CD4-positive, alpha-beta memory T cell (primary cell): ENCODE results near the gene FAM13B. TPM values are rescaled to one million over a fixed set of nuclear protein-coding genes. Genes with fewer than 3 reads are reported as not detected.

Experiments
- CTCF ChIA-PET: fragments of 350-600 bp; sonication (Branson Sonifier 250); formaldehyde crosslinking; loops from one replicate; lab custom pipeline; 2021; ENCODE audit warnings: inconsistent platforms; ENCODE audit not compliant: partially characterized antibody; lab: Charles Lee
- POLR2A ChIA-PET: fragments of 350-600 bp; sonication (Branson Sonifier 250); formaldehyde crosslinking; loops from one replicate; lab custom pipeline; 2021; ENCODE audit not compliant: partially characterized antibody; lab: Charles Lee
- DNase-seq, 5 donors: peaks; one replicate each; pipeline versions ENCODE4 v3.0.0 to v3.0.0-alpha.2; 2020 to 2022; ENCODE audit warnings: mixed read lengths in 1 of 5
- H3K27ac ChIP-seq: one replicate; pipeline ENCODE4 v1.7.0; 2013; ENCODE audit warnings: low read depth, low read length
- H3K27me3 ChIP-seq: 2 replicates; pipeline ENCODE4 v1.7.0; 2013; ENCODE audit warnings: mild to moderate bottlenecking, low read length, moderate library complexity; ENCODE audit not compliant: insufficient read depth
- H3K36me3 ChIP-seq: 2 replicates; pipeline ENCODE4 v1.7.0; 2013; ENCODE audit warnings: mild to moderate bottlenecking, low read length, moderate library complexity; ENCODE audit not compliant: insufficient read depth
- H3K4me1 ChIP-seq: 2 replicates; pipeline ENCODE4 v1.7.0; 2013; ENCODE audit warnings: mild to moderate bottlenecking, low read length, moderate library complexity; ENCODE audit not compliant: insufficient read depth
- H3K4me3 ChIP-seq, 2 donors: one replicate each; pipeline ENCODE4 v1.7.0; 2013; ENCODE audit warnings: low read length in 2 of 2, mild to moderate bottlenecking in 1 of 2
- H3K9me3 ChIP-seq, 2 donors: one replicate each; pipeline ENCODE4 v1.7.0; 2013; ENCODE audit warnings: low read length in 2 of 2, control low read depth in 1 of 2; ENCODE audit not compliant: control insufficient read depth in 1 of 2
- H3K27ac Mint-ChIP-seq, 7 donors: one replicate each; pipeline ENCODE4 v1.8.0; 2020 to 2021; ENCODE audit warnings: mixed read lengths in 7 of 7, mild to moderate bottlenecking in 6 of 7, inconsistent platforms in 3 of 7, moderate library complexity in 3 of 7
- H3K27me3 Mint-ChIP-seq, 2 donors: one replicate each; pipeline ENCODE4 v1.8.0; 2020 to 2021; ENCODE audit warnings: mixed read lengths in 2 of 2
- H3K36me3 Mint-ChIP-seq, 2 donors: one replicate each; pipeline ENCODE4 v1.8.0; 2020 to 2021; ENCODE audit warnings: mixed read lengths in 2 of 2, inconsistent platforms in 1 of 2, mild to moderate bottlenecking in 1 of 2
- H3K4me1 Mint-ChIP-seq, 4 donors: one replicate each; pipeline ENCODE4 v1.8.0; 2020 to 2021; ENCODE audit warnings: mixed read lengths in 4 of 4, mild to moderate bottlenecking in 1 of 4
- H3K4me3 Mint-ChIP-seq, 8 donors: one replicate each; pipeline ENCODE4 v1.8.0; 2020 to 2021; ENCODE audit warnings: mixed read lengths in 8 of 8, mild to moderate bottlenecking in 7 of 8, moderate library complexity in 6 of 8, inconsistent platforms in 3 of 8
- H3K9me3 Mint-ChIP-seq, 8 donors: one replicate each; pipeline ENCODE4 v1.8.0; 2020 to 2021; ENCODE audit warnings: mixed read lengths in 8 of 8, mild to moderate bottlenecking in 5 of 8, inconsistent platforms in 3 of 8, moderate library complexity in 1 of 8
- intact Hi-C: fragments of 100-400 bp; cut with micrococcal nuclease; formaldehyde crosslinking; loops from one replicate; pipeline ENCODE4 v1.15.1; 2023
- polyA plus RNA-seq, 2 donors: library from polyadenylated mRNA; unstranded; fragments of 300-500 nt; fragmentation: Illumina TruSeq; gene quantifications; one replicate each; pipeline ENCODE4 v1.2.3, GENCODE V29; 2021
- total RNA-seq, 2 experiments: library from RNA; stranded (reverse); gene quantifications; one replicate each; pipeline ENCODE4 v1.2.3, GENCODE V29; 2021

FAM13B gene
- total and polyA plus RNA-seq, 4 experiments from 2014 or later: 14.4 to 66.6 (median 45.5) TPM

DNA sequence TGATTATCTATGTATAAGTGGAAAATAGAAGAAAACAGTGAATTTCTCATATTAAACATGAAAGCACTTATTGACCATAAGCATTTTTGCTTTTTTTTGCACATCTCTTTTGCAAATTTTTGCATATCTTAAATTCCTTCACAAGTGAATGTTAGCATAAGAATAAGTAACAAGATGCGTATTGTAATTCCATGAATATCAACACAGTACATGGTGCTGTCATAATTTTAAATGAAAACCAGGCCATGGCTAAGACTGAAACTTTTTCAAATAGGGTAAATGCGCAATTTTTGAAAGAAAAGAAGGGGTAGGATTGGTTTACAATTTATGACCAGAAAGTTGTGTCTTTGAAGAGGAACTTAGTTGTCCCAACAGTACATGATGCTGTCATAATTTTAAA, 17.0 kb downstream of the FAM13B start:
- H3K36me3 ChIP-seq: peaks cover 19% of the 10 kb centered on the region
- no peak for DNase-seq
- Mint-ChIP-seq H3K9me3 (no peaks in the 10 kb centered on the region), H3K4me1 (peaks cover 13 to 38% (median 22%) of the 10 kb centered on the region in 4 donors), H3K36me3 (peaks cover 46 to 70% of the 10 kb centered on the region in 2 donors), H3K4me3 (no peak overlapping the region), H3K27ac (no peak overlapping the region), H3K27me3 (no peaks in the 10 kb centered on the region)
- ChIA-PET POLR2A (no interaction called here), CTCF (interaction anchor here (0.7 to 1.6 kb wide), 2 partner anchors 20 to 21 kb away, joined by 3 to 4 read pairs; no protein-coding TSS in a partner anchor)
- H3K27me3 ChIP-seq: no peaks in the 10 kb centered on the region
- H3K9me3 ChIP-seq: no peaks in the 10 kb centered on the region
- no peak overlapping the region for H3K4me3 ChIP-seq
- H3K4me1 ChIP-seq: no peaks in the 10 kb centered on the region
- intact Hi-C loops: no loop called here
- H3K27ac ChIP-seq: no peak overlapping the region

DNA sequence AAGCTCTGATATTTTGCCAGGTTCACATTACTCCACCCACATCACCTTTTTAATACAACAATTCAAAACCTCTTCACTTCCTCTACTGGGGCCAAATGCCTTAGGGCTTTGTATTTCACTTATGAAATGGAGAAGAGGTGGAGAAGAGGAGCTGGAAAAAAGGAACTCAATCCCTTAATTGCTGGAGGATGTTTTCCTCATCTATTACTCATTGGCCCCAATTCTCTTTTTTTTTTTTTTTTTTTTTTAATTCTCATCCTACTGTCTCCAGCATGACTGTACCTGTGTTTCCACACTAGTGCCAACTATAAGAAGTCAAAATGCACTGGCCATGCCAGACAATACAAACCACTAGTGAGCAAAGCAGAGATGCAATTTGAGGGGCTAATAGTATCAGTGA, 20.9 kb downstream of the FAM13B start:
- ChIA-PET POLR2A (no interaction called here), CTCF (no interaction called here)
- no peaks in the 10 kb centered on the region for H3K27me3 Mint-ChIP-seq
- H3K27ac Mint-ChIP-seq: peak overlapping the region in 1 of 7 donors; percentile 29
- no peak for DNase-seq
- peaks cover 40 to 69% of the 10 kb centered on the region in 2 donors for H3K36me3 Mint-ChIP-seq
- H3K27ac ChIP-seq: no peak overlapping the region
- no peaks in the 10 kb centered on the region for H3K9me3 Mint-ChIP-seq
- H3K4me3 ChIP-seq: no peak overlapping the region
- peaks cover 8 to 17% (median 12%) of the 10 kb centered on the region in 4 donors for H3K4me1 Mint-ChIP-seq
- no peaks in the 10 kb centered on the region for H3K27me3 ChIP-seq
- intact Hi-C loops: no loop called here
- H3K9me3 ChIP-seq: no peaks in the 10 kb centered on the region
- no peak overlapping the region for H3K4me3 Mint-ChIP-seq
- no peaks in the 10 kb centered on the region for H3K4me1 ChIP-seq
- peaks cover 17% of the 10 kb centered on the region for H3K36me3 ChIP-seq

DNA sequence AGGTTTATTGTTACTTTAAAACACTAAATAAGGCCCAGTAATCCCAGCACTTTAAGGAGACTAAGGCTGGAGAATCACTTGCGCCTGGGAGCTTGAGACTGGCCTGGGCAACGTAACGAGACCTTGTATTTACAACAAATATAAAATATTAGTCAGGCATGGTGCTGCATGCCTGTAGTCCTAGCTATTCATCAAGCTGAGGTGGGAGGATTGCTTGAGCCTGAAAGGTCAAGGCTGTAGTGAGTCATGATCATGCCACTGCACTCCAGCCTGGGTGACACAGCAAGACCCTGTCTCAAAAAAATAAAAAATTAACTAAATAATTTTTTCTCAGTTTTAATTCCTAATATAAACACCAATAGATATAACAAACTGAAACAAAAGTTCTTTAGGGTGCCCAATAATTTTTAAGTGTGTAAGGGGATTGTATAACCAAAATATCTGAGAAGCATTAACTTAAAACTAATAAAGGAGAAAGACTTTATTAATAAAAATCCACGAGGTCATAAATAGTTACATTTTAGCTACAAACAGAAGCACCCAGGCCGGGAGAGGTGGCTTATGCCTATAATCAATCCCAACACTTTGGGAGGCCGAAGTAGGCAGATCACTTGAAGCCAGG, 32.7 kb downstream of the FAM13B start:
- H3K4me1 Mint-ChIP-seq: peaks cover 29 to 40% (median 37%) of the 10 kb centered on the region in 4 donors
- Histone ChIP-seq H3K9me3 (no peaks in the 10 kb centered on the region), H3K36me3 (peaks cover 6% of the 10 kb centered on the region), H3K4me1 (peaks cover under 1% of the 10 kb centered on the region), H3K27ac (no peak overlapping the region), H3K27me3 (no peaks in the 10 kb centered on the region), H3K4me3 (no peak overlapping the region)
- H3K4me3 Mint-ChIP-seq: no peak overlapping the region
- no peaks in the 10 kb centered on the region for H3K27me3 Mint-ChIP-seq
- ChIA-PET CTCF (no interaction called here), POLR2A (no interaction called here)
- H3K36me3 Mint-ChIP-seq: peaks cover 49 to 58% of the 10 kb centered on the region in 2 donors
- DNase-seq: no peak
- no peak overlapping the region for H3K27ac Mint-ChIP-seq
- intact Hi-C loops: no loop called here
- peaks cover 0 to 10% (median 2%) of the 10 kb centered on the region in 8 donors for H3K9me3 Mint-ChIP-seq

DNA sequence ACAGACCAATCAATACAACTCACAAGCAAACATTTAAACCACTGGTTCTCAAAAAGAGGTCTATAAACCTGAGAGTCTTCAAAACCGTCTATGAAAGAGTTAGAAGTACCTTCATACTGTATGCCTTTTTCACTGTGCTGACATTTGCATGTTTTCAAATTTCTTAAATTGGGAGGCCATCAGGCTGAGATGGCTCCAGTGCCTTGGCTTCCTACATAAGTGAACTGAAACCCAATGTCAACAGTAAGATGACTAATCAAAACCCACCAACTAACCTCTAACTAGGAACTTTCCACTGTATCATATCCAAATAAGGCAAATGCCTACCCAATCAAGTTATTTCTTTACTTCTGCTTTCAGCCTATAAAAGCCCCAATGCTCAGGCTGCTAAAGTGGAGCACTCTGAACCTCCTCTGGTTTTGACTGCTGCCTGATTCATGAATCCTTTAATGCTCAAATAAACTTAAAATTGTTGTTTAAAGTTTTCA, 35.1 kb downstream of the FAM13B start:
- intact Hi-C loops: no loop called here
- peak overlapping the region in 1 of 8 donors; percentile 40 for H3K4me3 Mint-ChIP-seq
- no peaks in the 10 kb centered on the region for H3K27me3 Mint-ChIP-seq
- H3K36me3 Mint-ChIP-seq: peaks cover 45 to 47% of the 10 kb centered on the region in 2 donors
- H3K4me3 ChIP-seq: no peak overlapping the region
- peaks cover 33 to 47% (median 36%) of the 10 kb centered on the region in 4 donors for H3K4me1 Mint-ChIP-seq
- H3K36me3 ChIP-seq: peaks cover 6% of the 10 kb centered on the region
- H3K9me3 Mint-ChIP-seq: peaks cover 0 to 10% (median 2%) of the 10 kb centered on the region in 8 donors
- ChIA-PET POLR2A (no interaction called here), CTCF (no interaction called here)
- H3K27ac Mint-ChIP-seq: peak overlapping the region in 4 of 7 donors; percentile 8 to 84 (median 30)
- no peak for DNase-seq
- H3K27me3 ChIP-seq: no peaks in the 10 kb centered on the region
- no peak overlapping the region for H3K27ac ChIP-seq
- no peaks in the 10 kb centered on the region for H3K9me3 ChIP-seq
- H3K4me1 ChIP-seq: peaks cover 5% of the 10 kb centered on the region

DNA sequence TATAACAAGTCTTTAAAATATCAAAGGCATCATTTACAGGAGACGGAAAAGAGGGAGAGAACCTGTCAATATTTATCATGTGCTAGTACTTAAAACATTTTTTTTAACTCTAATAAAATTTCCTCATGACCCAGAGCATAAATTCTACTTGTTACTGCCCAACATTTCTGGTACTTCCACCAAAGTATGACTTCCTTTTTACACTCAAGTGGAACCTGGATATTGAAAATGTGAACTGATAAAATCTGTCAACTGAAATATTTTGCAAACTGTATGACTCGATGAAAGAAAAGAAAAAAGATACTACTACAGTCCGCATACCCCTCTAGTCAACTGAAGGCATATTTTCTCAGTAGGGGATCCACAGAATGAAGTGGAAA, 37.1 kb downstream of the FAM13B start:
- Histone ChIP-seq H3K27me3 (no peaks in the 10 kb centered on the region), H3K27ac (no peak overlapping the region), H3K36me3 (peaks cover 6% of the 10 kb centered on the region), H3K9me3 (no peaks in the 10 kb centered on the region), H3K4me3 (no peak overlapping the region), H3K4me1 (peaks cover 5% of the 10 kb centered on the region)
- CTCF ChIA-PET: no interaction called here
- DNase-seq: no peak
- POLR2A ChIA-PET: no interaction called here
- intact Hi-C loops: no loop called here
- H3K9me3 Mint-ChIP-seq: peaks cover 0 to 10% (median 2%) of the 10 kb centered on the region in 8 donors
- H3K27me3 Mint-ChIP-seq: no peaks in the 10 kb centered on the region
- no peak overlapping the region for H3K4me3 Mint-ChIP-seq
- H3K27ac Mint-ChIP-seq: peak overlapping the region in 2 of 7 donors; percentile 24 to 83
- H3K4me1 Mint-ChIP-seq: peaks cover 31 to 49% (median 35%) of the 10 kb centered on the region in 4 donors
- peaks cover 39 to 45% of the 10 kb centered on the region in 2 donors for H3K36me3 Mint-ChIP-seq

DNA sequence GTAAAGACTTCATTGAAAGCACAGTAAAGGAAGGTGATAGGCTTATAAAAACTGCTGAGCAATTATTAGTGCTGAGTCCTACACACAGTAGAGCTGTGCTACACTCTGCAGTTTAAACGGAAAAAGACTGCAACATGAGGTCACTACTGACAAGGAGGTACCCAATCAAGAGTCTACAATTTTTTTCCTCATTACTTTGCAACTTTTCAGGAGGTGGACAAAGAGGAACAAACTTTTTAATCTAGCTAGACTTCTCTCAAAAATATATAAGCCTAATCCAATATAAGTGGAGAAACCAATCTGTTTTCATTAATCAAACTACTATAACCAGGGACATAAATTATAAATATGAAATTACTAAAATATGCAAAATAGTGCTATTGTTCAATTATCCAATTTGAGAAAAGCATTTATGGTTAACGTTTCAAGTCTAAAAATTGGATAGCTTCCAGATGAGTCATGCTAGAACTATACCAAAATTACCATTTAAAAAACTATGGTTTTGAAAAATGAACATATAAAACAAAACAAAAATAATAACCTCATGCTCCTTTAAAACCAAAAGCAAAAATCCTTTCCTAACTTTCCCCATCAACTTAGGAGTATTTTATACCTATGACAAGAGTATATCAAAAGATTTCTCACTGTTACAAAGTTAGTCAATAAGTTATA, 37.7 kb downstream of the FAM13B start:
- Histone ChIP-seq H3K4me3 (no peak overlapping the region), H3K36me3 (peaks cover 6% of the 10 kb centered on the region), H3K9me3 (no peaks in the 10 kb centered on the region), H3K27me3 (no peaks in the 10 kb centered on the region), H3K27ac (no peak overlapping the region), H3K4me1 (peaks cover 5% of the 10 kb centered on the region)
- intact Hi-C loops: no loop called here
- Mint-ChIP-seq H3K36me3 (peaks cover 35 to 45% of the 10 kb centered on the region in 2 donors), H3K27ac (peak overlapping the region in 2 of 7 donors; percentile 24 to 83), H3K4me1 (peaks cover 31 to 49% (median 35%) of the 10 kb centered on the region in 4 donors), H3K9me3 (peaks cover 0 to 10% (median 2%) of the 10 kb centered on the region in 8 donors), H3K27me3 (no peaks in the 10 kb centered on the region), H3K4me3 (no peak overlapping the region)
- no peak for DNase-seq
- POLR2A ChIA-PET: no interaction called here
- CTCF ChIA-PET: no interaction called here

DNA sequence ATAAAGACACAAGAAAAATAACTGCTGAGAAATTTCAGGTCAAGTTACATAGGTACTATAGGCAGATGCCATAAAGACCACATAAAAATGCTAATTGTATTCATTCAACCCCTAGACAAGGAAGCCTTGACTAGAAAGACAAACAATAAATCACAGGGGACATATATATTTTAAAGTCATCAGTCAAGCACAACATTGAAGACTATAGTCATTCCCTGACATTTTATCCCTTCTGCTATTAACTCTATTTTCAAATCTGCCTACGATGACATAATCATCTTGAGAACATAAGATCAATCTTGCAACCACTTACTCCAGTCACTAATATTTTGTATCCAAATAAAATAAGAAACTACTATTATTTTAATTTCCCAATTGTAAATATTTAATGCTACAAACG, 38.3 kb downstream of the FAM13B start:
- Histone ChIP-seq H3K9me3 (no peaks in the 10 kb centered on the region), H3K27me3 (no peaks in the 10 kb centered on the region), H3K27ac (no peak overlapping the region), H3K4me1 (peaks cover 5% of the 10 kb centered on the region), H3K36me3 (peaks cover 2% of the 10 kb centered on the region), H3K4me3 (no peak overlapping the region)
- intact Hi-C loops: no loop called here
- H3K4me1 Mint-ChIP-seq: peaks cover 31 to 47% (median 33%) of the 10 kb centered on the region in 4 donors
- peaks cover 0 to 10% (median 2%) of the 10 kb centered on the region in 8 donors for H3K9me3 Mint-ChIP-seq
- no peaks in the 10 kb centered on the region for H3K27me3 Mint-ChIP-seq
- peaks cover 32 to 41% of the 10 kb centered on the region in 2 donors for H3K36me3 Mint-ChIP-seq
- ChIA-PET CTCF (interaction anchor here (1.0 to 1.1 kb wide), 2 partner anchors 70 to 75 kb away, joined by 3 read pairs; no protein-coding TSS in a partner anchor), POLR2A (no interaction called here)
- DNase-seq: no peak
- peak overlapping the region in 2 of 7 donors; percentile 35 to 52 for H3K27ac Mint-ChIP-seq
- no peak overlapping the region for H3K4me3 Mint-ChIP-seq
